GM19372 (cell line): Measurements from ENCODE around the gene DNAH1.

Experiments
- ATAC-seq: cut with Tn5 transposase; IDR thresholded peaks from one replicate; pipeline ENCODE4 v1.9.1; 2021; ENCODE audit warnings: mild to moderate bottlenecking, low read depth, moderate library complexity; ENCODE audit not compliant: unreplicated experiment

DNAH1 gene

GRCh38 chr3:52384019-52384761 lies 68.1 kb downstream of the DNAH1 start:
- ATAC-seq: no peak

GRCh38 chr3:52385157-52385556 lies 69.0 kb downstream of the DNAH1 start:
- ATAC-seq: no peak

DNA sequence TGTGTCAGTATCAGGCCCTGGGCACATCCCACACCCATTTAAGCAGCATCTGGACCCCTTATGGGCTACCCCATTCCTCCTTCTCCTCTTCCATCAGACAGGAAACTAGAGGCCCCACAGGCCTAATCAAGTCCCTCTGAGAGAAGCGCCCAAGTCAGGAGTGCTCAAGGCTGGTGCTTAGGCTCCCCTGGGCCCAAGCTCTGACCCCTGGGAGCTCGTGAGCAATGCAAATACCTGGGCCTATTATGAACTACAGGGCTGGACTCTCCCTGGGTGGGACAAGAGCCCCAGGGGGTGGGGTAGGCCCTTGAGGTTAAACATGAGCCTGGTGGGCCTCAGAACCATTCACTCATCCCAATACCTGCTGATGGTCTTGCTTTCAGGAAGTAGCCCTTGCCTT lies 71.4 kb downstream of the DNAH1 start:
- no peak for ATAC-seq

GRCh38 chr3:52388348-52388821 lies 72.3 kb downstream of the DNAH1 start:
- ATAC-seq: no peak

GRCh38 chr3:52388933-52389332 lies 72.8 kb downstream of the DNAH1 start:
- no peak for ATAC-seq

DNA sequence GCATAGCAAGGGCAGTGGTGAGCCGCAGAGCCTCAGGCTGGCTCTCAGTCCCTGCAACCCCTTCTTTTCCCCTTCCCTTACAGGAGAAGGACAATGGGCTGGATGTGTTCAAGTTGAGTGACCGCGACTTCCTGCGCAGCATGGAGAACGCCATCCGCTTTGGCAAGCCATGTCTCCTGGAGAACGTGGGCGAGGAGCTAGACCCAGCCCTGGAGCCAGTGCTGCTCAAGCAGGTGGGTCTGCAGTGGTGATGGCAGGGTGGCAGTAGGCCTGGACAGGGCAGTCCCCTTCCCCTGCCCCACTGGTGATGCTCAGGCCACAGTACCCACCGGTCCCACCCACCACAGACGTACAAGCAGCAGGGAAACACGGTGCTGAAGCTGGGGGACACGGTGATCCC lies 75.0 kb downstream of the DNAH1 start:
- ATAC-seq: no peak

DNA sequence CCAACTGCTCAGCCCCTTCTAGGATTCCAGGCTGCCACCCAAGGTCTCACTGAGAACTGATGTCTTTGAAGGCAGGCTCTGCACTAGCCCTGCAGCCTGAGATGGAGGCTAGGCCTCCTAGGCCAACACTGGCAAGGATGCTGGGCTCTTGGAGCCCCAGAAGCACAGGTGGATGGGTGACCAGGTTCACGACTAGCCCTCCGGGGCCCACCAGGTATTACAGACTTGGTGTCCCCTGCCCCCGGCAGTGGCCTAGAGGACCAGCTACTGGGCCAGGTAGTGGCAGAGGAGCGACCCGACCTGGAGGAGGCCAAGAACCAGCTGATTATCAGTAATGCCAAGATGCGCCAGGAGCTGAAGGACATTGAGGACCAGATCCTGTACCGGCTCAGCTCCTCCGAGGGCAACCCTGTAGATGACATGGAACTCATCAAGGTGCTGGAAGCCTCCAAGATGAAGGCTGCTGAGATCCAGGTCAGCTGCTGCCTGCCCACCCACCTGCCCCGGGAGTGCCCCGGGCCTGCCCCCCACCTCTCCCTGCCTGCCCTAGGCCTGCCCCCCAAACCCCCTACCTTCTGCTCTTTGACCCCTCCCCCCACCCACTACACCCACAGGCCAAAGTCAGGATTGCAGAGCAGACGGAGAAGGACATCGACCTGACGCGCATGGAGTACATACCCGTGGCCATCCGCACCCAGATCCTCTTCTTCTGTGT lies 76.3 kb downstream of the DNAH1 start:
- no peak for ATAC-seq

DNA sequence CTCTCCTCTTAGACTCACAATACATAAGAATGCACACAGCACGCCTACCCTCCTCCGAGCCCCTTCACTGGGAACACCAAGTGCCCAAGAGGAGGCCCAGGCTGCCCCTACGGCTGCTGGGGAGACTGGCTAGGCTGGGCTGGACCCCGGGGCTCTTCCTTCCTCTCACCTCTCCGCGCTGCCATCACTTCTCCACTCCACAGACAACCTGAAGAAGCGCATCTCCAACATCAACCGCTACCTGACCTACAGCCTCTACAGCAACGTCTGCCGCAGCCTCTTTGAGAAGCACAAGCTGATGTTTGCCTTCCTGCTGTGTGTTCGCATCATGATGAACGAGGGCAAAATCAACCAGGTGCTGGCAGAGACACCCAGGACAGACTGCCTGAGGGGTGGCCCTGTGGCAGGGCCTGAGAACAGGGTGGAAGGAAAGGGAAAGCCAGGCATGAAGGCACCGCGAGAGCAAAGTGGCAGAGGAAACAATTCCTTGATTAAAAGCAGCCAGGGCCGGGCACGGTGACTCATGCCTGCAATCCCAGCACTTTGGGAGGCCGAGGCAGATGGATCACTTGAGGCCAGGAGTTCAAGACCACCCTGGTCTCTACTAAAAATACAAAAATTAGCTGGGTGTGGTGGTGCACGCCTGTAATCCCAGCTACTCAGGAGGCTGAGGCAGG lies 77.2 kb downstream of the DNAH1 start:
- ATAC-seq: no peak

DNA sequence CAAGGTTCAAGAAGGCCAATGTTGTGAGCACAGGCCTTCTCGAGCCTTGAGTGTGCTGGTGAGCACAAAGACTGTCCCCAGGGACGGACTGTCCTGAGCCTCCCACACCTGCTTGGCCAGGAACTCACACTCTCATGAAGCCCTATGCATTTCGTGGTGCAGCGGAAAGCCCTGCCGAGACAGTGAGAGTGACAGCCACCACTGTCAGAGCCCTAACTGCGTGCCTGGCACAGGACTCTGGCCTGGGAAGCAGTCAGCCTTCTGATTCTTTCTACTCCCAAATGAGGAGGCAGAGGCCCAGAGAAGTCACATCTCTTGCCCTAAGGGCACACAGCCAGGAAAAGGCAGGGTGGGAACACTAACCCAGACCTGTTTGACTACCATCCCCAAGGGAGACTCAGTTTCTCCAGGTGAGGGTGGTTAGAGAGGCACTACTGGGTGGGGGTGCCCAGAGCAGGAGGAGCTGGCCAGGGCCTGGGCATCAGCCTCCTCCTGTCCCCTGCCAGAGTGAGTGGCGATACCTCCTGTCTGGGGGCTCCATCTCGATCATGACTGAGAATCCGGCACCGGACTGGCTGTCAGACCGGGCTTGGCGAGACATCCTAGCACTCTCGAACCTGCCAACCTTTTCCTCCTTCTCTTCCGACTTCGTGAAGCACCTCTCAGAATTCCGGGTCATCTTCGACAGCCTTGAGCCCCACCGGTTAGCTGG lies 78.0 kb downstream of the DNAH1 start:
- no peak for ATAC-seq

- no peak for ATAC-seq
Measured at GRCh38 chr3:52394751-52395502, 78.8 kb downstream of the DNAH1 start.

DNA sequence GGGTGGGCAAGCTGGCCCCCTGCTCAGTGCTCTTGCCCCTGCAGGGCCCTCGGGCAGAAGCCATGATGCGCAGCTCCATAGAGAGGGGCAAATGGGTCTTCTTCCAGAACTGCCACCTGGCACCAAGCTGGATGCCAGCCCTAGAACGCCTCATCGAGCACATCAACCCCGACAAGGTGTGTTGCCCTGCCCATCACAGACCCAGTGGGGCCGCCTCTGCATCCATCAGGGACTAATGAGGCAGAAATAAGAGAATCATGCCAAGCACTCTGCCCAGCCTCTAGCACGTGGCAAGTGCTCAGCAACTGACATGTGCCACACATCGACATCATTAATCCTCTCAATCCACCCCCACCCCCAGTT lies 79.4 kb downstream of the DNAH1 start:
- ATAC-seq: no peak

GRCh38 chr3:52396011-52396906 lies 80.1 kb downstream of the DNAH1 start:
- no peak for ATAC-seq

DNA sequence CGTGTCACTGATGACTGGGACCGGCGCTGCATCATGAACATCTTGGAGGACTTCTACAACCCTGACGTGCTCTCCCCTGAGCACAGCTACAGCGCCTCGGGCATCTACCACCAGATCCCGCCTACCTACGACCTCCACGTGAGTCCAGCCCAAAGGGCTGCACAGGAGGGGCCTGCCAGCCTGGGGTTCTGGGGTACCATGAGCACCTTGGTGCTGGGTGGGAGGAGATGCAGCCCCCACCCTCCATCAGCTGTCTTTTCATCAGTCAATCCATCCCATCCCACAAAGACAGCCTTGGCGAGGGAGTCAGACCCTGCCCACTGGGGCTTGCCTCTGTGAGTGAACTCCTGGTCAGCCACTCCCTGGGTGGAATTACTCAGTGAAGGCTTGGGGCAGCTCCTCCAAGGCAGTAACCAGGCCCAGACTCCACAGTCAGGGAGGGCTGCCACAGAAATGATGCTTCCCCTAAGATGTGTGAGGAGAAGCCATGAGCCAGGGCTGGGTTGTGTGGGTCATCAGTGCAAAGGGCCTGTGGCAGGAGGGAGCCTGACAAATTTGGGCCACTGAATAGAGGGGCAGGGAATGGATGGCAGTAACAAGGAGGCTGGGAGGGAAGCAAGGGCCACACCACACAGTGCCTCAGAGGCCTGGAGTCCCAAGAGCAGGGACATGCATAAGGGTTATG lies 80.9 kb downstream of the DNAH1 start:
- ATAC-seq: no peak

DNA sequence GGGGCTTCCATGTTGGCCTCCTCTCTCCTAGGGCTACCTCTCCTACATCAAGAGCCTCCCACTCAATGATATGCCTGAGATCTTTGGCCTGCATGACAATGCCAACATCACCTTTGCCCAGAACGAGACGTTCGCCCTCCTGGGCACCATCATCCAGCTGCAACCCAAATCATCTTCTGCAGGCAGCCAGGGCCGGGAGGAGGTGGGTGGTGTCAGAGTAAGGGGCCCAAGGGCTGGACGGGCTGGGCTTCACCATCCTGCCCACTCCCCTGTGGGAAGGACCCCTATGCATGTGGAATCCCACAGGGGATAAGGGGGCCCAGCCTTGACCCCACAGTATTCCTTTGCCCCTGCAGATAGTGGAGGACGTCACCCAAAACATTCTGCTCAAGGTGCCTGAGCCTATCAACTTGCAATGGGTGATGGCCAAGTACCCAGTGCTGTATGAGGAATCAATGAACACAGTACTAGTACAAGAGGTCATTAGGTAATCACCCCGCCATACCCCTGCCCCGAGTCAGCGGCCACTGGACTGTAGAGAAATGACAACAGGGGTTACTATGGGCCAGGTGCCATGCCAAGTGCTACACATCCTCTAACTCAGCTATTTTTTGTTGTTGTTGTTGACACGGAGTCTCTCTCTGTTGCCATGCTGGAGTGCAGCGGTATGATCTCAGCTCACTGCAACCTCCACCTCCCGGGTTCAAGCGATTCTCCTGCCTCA lies 81.7 kb downstream of the DNAH1 start:
- ATAC-seq: no peak

DNA sequence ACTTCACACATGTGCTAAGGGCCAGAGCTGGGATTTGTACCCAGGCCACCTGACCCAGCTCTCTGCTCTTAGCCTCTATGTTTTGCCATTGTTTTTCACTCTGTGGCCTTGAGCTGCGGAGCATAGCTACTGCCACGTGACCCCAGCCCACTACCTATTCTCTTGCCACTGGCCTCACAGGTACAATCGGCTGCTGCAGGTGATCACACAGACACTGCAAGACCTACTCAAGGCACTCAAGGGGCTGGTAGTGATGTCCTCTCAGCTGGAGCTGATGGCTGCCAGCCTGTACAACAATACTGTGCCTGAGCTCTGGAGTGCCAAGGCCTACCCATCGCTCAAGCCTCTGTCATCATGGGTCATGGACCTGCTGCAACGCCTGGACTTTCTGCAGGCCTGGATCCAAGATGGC lies 82.6 kb downstream of the DNAH1 start:
- ATAC-seq: no peak

- ATAC-seq: no peak
Measured at GRCh38 chr3:52399131-52399530, 83.0 kb downstream of the DNAH1 start.

GRCh38 chr3:52399593-52399992 lies 83.5 kb downstream of the DNAH1 start:
- ATAC-seq: no peak

GRCh38 chr3:52400275-52400793 lies 84.2 kb downstream of the DNAH1 start:
- no peak for ATAC-seq
